CD4-positive, alpha-beta memory T cell (primary cell): Measurements from ENCODE around the gene CCL4L2. TPM values are rescaled to one million over a fixed set of nuclear protein-coding genes. Genes with fewer than 3 reads are reported as not detected.
"Not testable (repeated sequence)": the region's sequence is repeated elsewhere in the genome, so short reads cannot be mapped to it uniquely, and the experiment has no call there.

Experiments
- CTCF ChIA-PET: fragments of 350-600 bp; sonication (Branson Sonifier 250); formaldehyde crosslinking; loops from one replicate; lab custom pipeline; 2021; ENCODE audit warnings: inconsistent platforms; ENCODE audit not compliant: partially characterized antibody; lab: Charles Lee
- POLR2A ChIA-PET: fragments of 350-600 bp; sonication (Branson Sonifier 250); formaldehyde crosslinking; loops from one replicate; lab custom pipeline; 2021; ENCODE audit not compliant: partially characterized antibody; lab: Charles Lee
- DNase-seq, 5 donors: peaks; one replicate each; pipeline versions ENCODE4 v3.0.0 to v3.0.0-alpha.2; 2020 to 2022; ENCODE audit warnings: mixed read lengths in 1 of 5
- H3K27ac ChIP-seq: one replicate; pipeline ENCODE4 v1.7.0; 2013; ENCODE audit warnings: low read depth, low read length
- H3K27me3 ChIP-seq: 2 replicates; pipeline ENCODE4 v1.7.0; 2013; ENCODE audit warnings: mild to moderate bottlenecking, low read length, moderate library complexity; ENCODE audit not compliant: insufficient read depth
- H3K36me3 ChIP-seq: 2 replicates; pipeline ENCODE4 v1.7.0; 2013; ENCODE audit warnings: mild to moderate bottlenecking, low read length, moderate library complexity; ENCODE audit not compliant: insufficient read depth
- H3K4me1 ChIP-seq: 2 replicates; pipeline ENCODE4 v1.7.0; 2013; ENCODE audit warnings: mild to moderate bottlenecking, low read length, moderate library complexity; ENCODE audit not compliant: insufficient read depth
- H3K4me3 ChIP-seq, 2 donors: one replicate each; pipeline ENCODE4 v1.7.0; 2013; ENCODE audit warnings: low read length in 2 of 2, mild to moderate bottlenecking in 1 of 2
- H3K9me3 ChIP-seq, 2 donors: one replicate each; pipeline ENCODE4 v1.7.0; 2013; ENCODE audit warnings: low read length in 2 of 2, control low read depth in 1 of 2; ENCODE audit not compliant: control insufficient read depth in 1 of 2
- H3K27ac Mint-ChIP-seq, 7 donors: one replicate each; pipeline ENCODE4 v1.8.0; 2020 to 2021; ENCODE audit warnings: mixed read lengths in 7 of 7, mild to moderate bottlenecking in 6 of 7, inconsistent platforms in 3 of 7, moderate library complexity in 3 of 7
- H3K27me3 Mint-ChIP-seq, 2 donors: one replicate each; pipeline ENCODE4 v1.8.0; 2020 to 2021; ENCODE audit warnings: mixed read lengths in 2 of 2
- H3K36me3 Mint-ChIP-seq, 2 donors: one replicate each; pipeline ENCODE4 v1.8.0; 2020 to 2021; ENCODE audit warnings: mixed read lengths in 2 of 2, inconsistent platforms in 1 of 2, mild to moderate bottlenecking in 1 of 2
- H3K4me1 Mint-ChIP-seq, 4 donors: one replicate each; pipeline ENCODE4 v1.8.0; 2020 to 2021; ENCODE audit warnings: mixed read lengths in 4 of 4, mild to moderate bottlenecking in 1 of 4
- H3K4me3 Mint-ChIP-seq, 8 donors: one replicate each; pipeline ENCODE4 v1.8.0; 2020 to 2021; ENCODE audit warnings: mixed read lengths in 8 of 8, mild to moderate bottlenecking in 7 of 8, moderate library complexity in 6 of 8, inconsistent platforms in 3 of 8
- H3K9me3 Mint-ChIP-seq, 8 donors: one replicate each; pipeline ENCODE4 v1.8.0; 2020 to 2021; ENCODE audit warnings: mixed read lengths in 8 of 8, mild to moderate bottlenecking in 5 of 8, inconsistent platforms in 3 of 8, moderate library complexity in 1 of 8
- intact Hi-C: fragments of 100-400 bp; cut with micrococcal nuclease; formaldehyde crosslinking; loops from one replicate; pipeline ENCODE4 v1.15.1; 2023
- polyA plus RNA-seq, 2 donors: library from polyadenylated mRNA; unstranded; fragments of 300-500 nt; fragmentation: Illumina TruSeq; gene quantifications; one replicate each; pipeline ENCODE4 v1.2.3, GENCODE V29; 2021
- total RNA-seq, 2 experiments: library from RNA; stranded (reverse); gene quantifications; one replicate each; pipeline ENCODE4 v1.2.3, GENCODE V29; 2021

Gene CCL4L2
- total and polyA plus RNA-seq, 4 experiments from 2014 or later = 1.1 TPM; not detected in 3

- intact Hi-C loops, POLR2A ChIA-PET: not testable (repeated sequence)
These were observed 20.1 kb upstream of the CCL4L2 start for GRCh38 chr17:36190549-36191330.

GRCh38 chr17:36193216-36193775 is 17.6 kb upstream of the CCL4L2 start:
- Histone ChIP-seq H3K36me3 (no peaks in the 10 kb centered on the region), H3K27me3 (no peaks in the 10 kb centered on the region), H3K27ac (no peak overlapping the region), H3K9me3 (no peaks in the 10 kb centered on the region), H3K4me1 (no peaks in the 10 kb centered on the region), H3K4me3 (no peak overlapping the region)
- Mint-ChIP-seq H3K4me3 (no peak overlapping the region), H3K27me3 (peaks cover 23% of the 10 kb centered on the region in 2 donors), H3K4me1 (peaks cover 10 to 32% (median 23%) of the 10 kb centered on the region in 4 donors), H3K36me3 (no peaks in the 10 kb centered on the region), H3K9me3 (no peaks in the 10 kb centered on the region), H3K27ac (no peak overlapping the region)
- intact Hi-C loops = no loop called here
- CTCF ChIA-PET = no interaction called here
- POLR2A ChIA-PET = interaction anchor here (0.7 to 1.2 kb wide), 2 partner anchors 8 to 11 kb away, joined by 3 read pairs; no protein-coding TSS in a partner anchor
- DNase-seq = no peak

More at GRCh38 chr17:36190549-36191330, 20.1 kb upstream of the CCL4L2 start:
- H3K9me3 Mint-ChIP-seq, H3K27ac ChIP-seq, H3K4me3 Mint-ChIP-seq, H3K36me3 Mint-ChIP-seq, H3K27ac Mint-ChIP-seq, H3K27me3 ChIP-seq, H3K4me1 ChIP-seq, H3K36me3 ChIP-seq, H3K4me3 ChIP-seq, H3K9me3 ChIP-seq, CTCF ChIA-PET, DNase-seq: not testable (repeated sequence)
- H3K27me3 Mint-ChIP-seq = peaks cover 24 to 30% of the 10 kb centered on the region in 2 donors
- H3K4me1 Mint-ChIP-seq = peaks cover 8 to 33% (median 20%) of the 10 kb centered on the region in 4 donors

- H3K4me3 Mint-ChIP-seq, H3K9me3 Mint-ChIP-seq, H3K4me3 ChIP-seq, H3K9me3 ChIP-seq, H3K27me3 ChIP-seq, CTCF ChIA-PET, DNase-seq, H3K4me1 ChIP-seq, H3K27ac ChIP-seq, H3K36me3 ChIP-seq, intact Hi-C loops, H3K27ac Mint-ChIP-seq, POLR2A ChIA-PET, H3K36me3 Mint-ChIP-seq: not testable (repeated sequence)
- peaks cover 27% of the 10 kb centered on the region in 2 donors for H3K27me3 Mint-ChIP-seq
- H3K4me1 Mint-ChIP-seq = peaks cover 11 to 34% (median 22%) of the 10 kb centered on the region in 4 donors
These were observed 16.6 kb upstream of the CCL4L2 start for GRCh38 chr17:36194147-36194831.

GRCh38 chr17:36194832-36195433 is 15.9 kb upstream of the CCL4L2 start:
- H3K9me3 Mint-ChIP-seq, intact Hi-C loops, H3K4me3 ChIP-seq, H3K9me3 ChIP-seq, H3K36me3 ChIP-seq, CTCF ChIA-PET, DNase-seq, H3K4me3 Mint-ChIP-seq, H3K27me3 ChIP-seq, H3K27ac ChIP-seq, H3K4me1 ChIP-seq, POLR2A ChIA-PET, H3K36me3 Mint-ChIP-seq: not testable (repeated sequence)
- Mint-ChIP-seq H3K4me1 (peaks cover 11 to 37% (median 21%) of the 10 kb centered on the region in 4 donors), H3K27ac (peak overlapping the region in 1 of 7 donors; percentile 5), H3K27me3 (peaks cover 26 to 27% of the 10 kb centered on the region in 2 donors)

- H3K4me3 Mint-ChIP-seq = peak overlapping the region in 3 of 8 donors; percentile 0 to 19 (median 11)
- H3K9me3 ChIP-seq = no peaks in the 10 kb centered on the region
- no peaks in the 10 kb centered on the region for H3K36me3 ChIP-seq
- no peaks in the 10 kb centered on the region for H3K4me1 ChIP-seq
- no peak for DNase-seq
- intact Hi-C loops = no loop called here
- no peaks in the 10 kb centered on the region for H3K36me3 Mint-ChIP-seq
- H3K4me3 ChIP-seq = no peak overlapping the region
- no peak overlapping the region for H3K27ac ChIP-seq
- peaks cover 25 to 30% of the 10 kb centered on the region in 2 donors for H3K27me3 Mint-ChIP-seq
- no peaks in the 10 kb centered on the region for H3K27me3 ChIP-seq
- peaks cover 11 to 34% (median 18%) of the 10 kb centered on the region in 4 donors for H3K4me1 Mint-ChIP-seq
- peak overlapping the region in 3 of 7 donors; percentile 5 to 69 (median 25) for H3K27ac Mint-ChIP-seq
- POLR2A ChIA-PET = no interaction called here
- no peaks in the 10 kb centered on the region for H3K9me3 Mint-ChIP-seq
- CTCF ChIA-PET = no interaction called here
These were observed 15.3 kb upstream of the CCL4L2 start for GRCh38 chr17:36195434-36196130.

- Histone ChIP-seq H3K36me3 (no peaks in the 10 kb centered on the region), H3K4me3 (no peak overlapping the region), H3K9me3 (no peaks in the 10 kb centered on the region), H3K27ac (no peak overlapping the region), H3K4me1 (no peaks in the 10 kb centered on the region), H3K27me3 (no peaks in the 10 kb centered on the region)
- ChIA-PET CTCF (no interaction called here), POLR2A (no interaction called here)
- peak overlapping the region in 2 of 8 donors; percentile 1 to 33 for H3K4me3 Mint-ChIP-seq
- no peaks in the 10 kb centered on the region for H3K36me3 Mint-ChIP-seq
- intact Hi-C loops = no loop called here
- no peaks in the 10 kb centered on the region for H3K9me3 Mint-ChIP-seq
- peaks cover 11 to 31% (median 17%) of the 10 kb centered on the region in 4 donors for H3K4me1 Mint-ChIP-seq
- peak overlapping the region in 1 of 7 donors; percentile 69 for H3K27ac Mint-ChIP-seq
- DNase-seq = no peak
- peaks cover 25 to 30% of the 10 kb centered on the region in 2 donors for H3K27me3 Mint-ChIP-seq
These were observed 14.8 kb upstream of the CCL4L2 start for GRCh38 chr17:36196131-36196486.
